ENCODE results near the gene B3GAT1. TPM values are rescaled to one million over a fixed set of nuclear protein-coding genes. Genes with fewer than 3 reads are reported as not detected.

Gene B3GAT1
- total RNA-seq, 1 experiment from 2014 or later = 34.3 TPM

GRCh38 chr11:134433251-134433650 is 21.2 kb upstream of the B3GAT1 start:
- Histone ChIP-seq H2BK12ac (ENCODE audit: insufficient read length, low read depth, low read length) (no peak overlapping the region), H2BK120ac (ENCODE audit: low read depth, low read length, poor library complexity, severe bottlenecking) (no peak overlapping the region), H3K56ac (ENCODE audit: insufficient read length, low read depth, low read length) (no peak overlapping the region), H3K27ac (ENCODE audit: insufficient read length, low read depth, low read length) (no peak overlapping the region), H3K4me1 (ENCODE audit: insufficient read depth, low read length) (no peaks in the 10 kb centered on the region), H3K4ac (ENCODE audit: low read depth, low read length) (no peak overlapping the region), H2BK15ac (ENCODE audit: low read depth, low read length) (no peak overlapping the region), H2AFZ (ENCODE audit: low read length) (no peak overlapping the region), H3K79me1 (ENCODE audit: insufficient read depth, low read depth, low read length, poor library complexity, severe bottlenecking) (no peaks in the 10 kb centered on the region), H3K27me3 (ENCODE audit: insufficient read depth, low read length) (no peaks in the 10 kb centered on the region), H4K91ac (ENCODE audit: insufficient read length, low read depth, low read length) (no peak overlapping the region), H4K5ac (ENCODE audit: insufficient read length, low read depth, low read length) (no peak overlapping the region), H4K8ac (replicated peaks; ENCODE audit: insufficient read length, low read depth, low read length) (no peak overlapping the region), H3K79me2 (ENCODE audit: insufficient read depth, low read length) (no peaks in the 10 kb centered on the region), H3K9me3 (ENCODE audit: control insufficient read depth, low read depth, low read length) (no peaks in the 10 kb centered on the region), H3K23ac (ENCODE audit: insufficient read length, low read depth, low read length) (no peak overlapping the region), H2BK20ac (ENCODE audit: low read depth, low read length, poor library complexity, severe bottlenecking) (no peak overlapping the region), H3K23me2 (ENCODE audit: insufficient read length, low read depth, low read length, poor library complexity, severe bottlenecking) (no peaks in the 10 kb centered on the region), H4K20me1 (ENCODE audit: control insufficient read depth, insufficient read depth, insufficient read length) (no peaks in the 10 kb centered on the region), H2AK5ac (ENCODE audit: insufficient read length, low read length) (no peak overlapping the region), H3K4me2 (ENCODE audit: insufficient read depth, insufficient read length, low read length) (no peak overlapping the region), H3K14ac (ENCODE audit: insufficient read depth, low read length) (no peak overlapping the region), H3K18ac (ENCODE audit: insufficient read length, low read depth, low read length) (no peak overlapping the region), H2BK5ac (ENCODE audit: insufficient read length, low read length) (no peak overlapping the region), H3K9ac (ENCODE audit: extremely low read depth, insufficient read length, low read length) (no peak overlapping the region), H3T11ph (ENCODE audit: low read length) (no peak overlapping the region)
- Mint-ChIP-seq H3K27ac (no peak overlapping the region), H3K27me3 (ENCODE audit: low read depth) (peaks cover 2% of the 10 kb centered on the region), H3K4me1 (peaks cover 2 to 11% of the 10 kb centered on the region in 2 experiments; a peak in 2 of 4 replicates), H3K4me3 (no peak overlapping the region), H3K9me3 (peaks cover 3 to 5% of the 10 kb centered on the region in 2 experiments; a peak in 4 of 5 replicates), H3K36me3 (ENCODE audit: insufficient read depth in 1 of 3, low read depth in 3 of 3) (peaks cover 0 to 7% (median 7%) of the 10 kb centered on the region in 3 experiments; a peak in 4 of 7 replicates)
- WGBS (ENCODE audit: extremely low coverage, insufficient read length, low lambda C conversion rate) = no CpG with 5 or more reads among the region's 3 CpGs
- TF ChIP-seq CTCF (conservative IDR thresholded peaks at IDR 0.05) = no peak
- DNase-seq = no peak
